ENCODE data around the gene VIT.

VIT gene

GRCh38 chr2:36664696-36665076 is 31.8 kb upstream of the VIT start:
- no peak for TF ChIP-seq CTCF (IDR thresholded peaks at IDR 0.05; ENCODE audit: low read depth, low read length)
- no peak overlapping the region for H3K4me3 ChIP-seq (replicated peaks in 1 of 2; ENCODE audit: low read depth in 2 of 2, low read length in 2 of 2)
- no peak for DNase-seq (ENCODE audit: low read depth in 2 of 2)

GRCh38 chr2:36667931-36668330 is 28.6 kb upstream of the VIT start:
- DNase-seq (ENCODE audit: low read depth in 2 of 2) = no peak

GRCh38 chr2:36670881-36671595 is 25.5 kb upstream of the VIT start:
- no peak overlapping the region for H3K4me3 ChIP-seq (replicated peaks in 1 of 2; ENCODE audit: low read depth in 2 of 2, low read length in 2 of 2)
- peak; percentile 54 to 72 for DNase-seq (ENCODE audit: low read depth in 2 of 2)
- TF ChIP-seq CTCF (IDR thresholded peaks at IDR 0.05; ENCODE audit: low read depth, low read length) = no peak

More at GRCh38 chr2:36667931-36668330, 28.6 kb upstream of the VIT start:
- TF ChIP-seq CTCF (IDR thresholded peaks at IDR 0.05; ENCODE audit: low read depth, low read length) = no peak
- H3K4me3 ChIP-seq (replicated peaks in 1 of 2; ENCODE audit: low read depth in 2 of 2, low read length in 2 of 2) = no peak overlapping the region

- no peak for TF ChIP-seq CTCF (IDR thresholded peaks at IDR 0.05; ENCODE audit: low read depth, low read length)
- H3K4me3 ChIP-seq (replicated peaks in 1 of 2; ENCODE audit: low read depth in 2 of 2, low read length in 2 of 2) = no peak overlapping the region
- DNase-seq (ENCODE audit: low read depth in 2 of 2) = no peak
Observed at GRCh38 chr2:36671731-36672130, 24.8 kb upstream of the VIT start.

- H3K4me3 ChIP-seq (replicated peaks in 1 of 2; ENCODE audit: low read depth in 2 of 2, low read length in 2 of 2) = no peak overlapping the region
- TF ChIP-seq CTCF (IDR thresholded peaks at IDR 0.05; ENCODE audit: low read depth, low read length) = peak; percentile 67
- peak; percentile 67 to 76 for DNase-seq (ENCODE audit: low read depth in 2 of 2)
Observed at GRCh38 chr2:36672199-36672598, 24.3 kb upstream of the VIT start.

- no peak overlapping the region for H3K4me3 ChIP-seq (replicated peaks in 1 of 2; ENCODE audit: low read depth in 2 of 2, low read length in 2 of 2)
- no peak for DNase-seq (ENCODE audit: low read depth in 2 of 2)
- TF ChIP-seq CTCF (IDR thresholded peaks at IDR 0.05; ENCODE audit: low read depth, low read length) = no peak
Observed at GRCh38 chr2:36675579-36676282, 20.8 kb upstream of the VIT start.
